ENCODE data around the gene ROR1.

- TF ChIP-seq EZH2 (IDR thresholded peaks at IDR 0.05; ENCODE audit: borderline replicate concordance, low read depth, low read length, severe bottlenecking), result no peak
- no peak for TF ChIP-seq CTCF (IDR thresholded peaks at IDR 0.05; ENCODE audit: borderline replicate concordance, extremely low read depth, low read length, poor library complexity, severe bottlenecking)
These were observed 108.4 kb downstream of the ROR1 start for GRCh38 chr1:63882048-63882704.
